ACC112 (cell line): Measurements from ENCODE around the gene CCDC188.

Experiments
- H2AFZ ChIP-seq: fragments of 200-600 bp; sonication (generic); one replicate; pipeline ENCODE4 v1.6.0; 2017; ENCODE audit warnings: antibody characterized with exemption, low read length; ENCODE audit not compliant: unreplicated experiment
- H3K27ac ChIP-seq: fragments of 200-600 bp; sonication (generic); 2 replicates; pipeline ENCODE4 v1.5.1; 2014; ENCODE audit warnings: low read depth, mild to moderate bottlenecking, antibody characterized with exemption, low read length, moderate library complexity
- H3K27me3 ChIP-seq: fragments of 200-600 bp; sonication (generic); 2 replicates; pipeline ENCODE4 v1.6.1; 2014; ENCODE audit warnings: mild to moderate bottlenecking, antibody characterized with exemption, low read length, moderate library complexity, mixed read lengths; ENCODE audit not compliant: insufficient read depth
- H3K36me3 ChIP-seq: fragments of 200-600 bp; sonication (generic); 2 replicates; pipeline ENCODE4 v1.6.1; 2016; ENCODE audit warnings: mild to moderate bottlenecking, antibody characterized with exemption, low read length, moderate library complexity, mixed read lengths; ENCODE audit not compliant: insufficient read depth
- H3K4me1 ChIP-seq: fragments of 200-600 bp; sonication (generic); one replicate; pipeline ENCODE4 v1.6.1; 2016; ENCODE audit warnings: low read length, mixed read lengths; ENCODE audit not compliant: insufficient read depth, unreplicated experiment, control insufficient read depth
- H3K4me3 ChIP-seq: fragments of 200-600 bp; sonication (generic); 2 replicates; pipeline ENCODE4 v1.5.1; 2014; ENCODE audit warnings: mild to moderate bottlenecking, low read depth, low read length
- H3K79me2 ChIP-seq: fragments of 200-600 bp; sonication (generic); one replicate; pipeline ENCODE4 v1.6.0; 2016; ENCODE audit warnings: low read length; ENCODE audit not compliant: control insufficient read depth, unreplicated experiment, insufficient read depth

The CCDC188 gene

DNA sequence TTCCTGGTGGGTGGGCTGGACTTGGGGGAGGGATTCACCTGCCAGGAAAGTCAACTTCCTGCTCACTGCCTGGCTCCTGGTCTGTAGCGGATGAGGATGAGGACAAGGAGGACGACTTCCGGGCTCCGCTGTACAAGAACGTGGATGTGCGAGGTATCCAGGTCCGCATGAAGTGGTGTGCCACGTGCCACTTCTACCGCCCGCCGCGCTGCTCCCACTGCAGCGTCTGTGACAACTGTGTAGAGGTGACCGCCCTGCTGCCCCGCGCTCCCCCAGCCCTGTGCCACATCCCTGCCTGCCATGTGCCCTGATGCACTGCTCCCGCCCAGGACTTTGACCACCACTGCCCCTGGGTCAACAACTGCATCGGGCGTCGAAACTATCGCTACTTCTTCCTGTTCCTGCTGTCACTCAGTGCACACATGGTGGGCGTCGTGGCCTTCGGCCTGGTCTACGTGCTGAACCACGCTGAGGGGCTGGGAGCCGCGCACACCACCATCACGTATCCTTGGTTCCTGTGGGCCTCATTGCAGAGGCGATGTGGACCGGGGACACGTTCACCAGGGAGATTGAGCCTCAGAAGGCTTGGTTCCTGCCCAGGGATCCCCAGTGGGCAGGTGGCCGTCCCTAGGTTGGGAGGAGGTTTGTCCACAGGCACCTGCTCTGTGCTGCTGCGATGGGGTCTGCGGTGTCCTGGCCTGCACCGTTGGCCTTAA, 11.3 kb downstream of the CCDC188 start:
- no peak overlapping the region for H2AFZ ChIP-seq
- peaks cover 15% of the 10 kb centered on the region for H3K79me2 ChIP-seq
- H3K4me1 ChIP-seq = peaks cover 10% of the 10 kb centered on the region
- no peaks in the 10 kb centered on the region for H3K36me3 ChIP-seq
- no peak overlapping the region for H3K4me3 ChIP-seq
- H3K27me3 ChIP-seq = no peaks in the 10 kb centered on the region
- H3K27ac ChIP-seq = no peak overlapping the region

- H3K27ac ChIP-seq = no peak overlapping the region
- H3K4me3 ChIP-seq = no peak overlapping the region
- no peak overlapping the region for H2AFZ ChIP-seq
- peaks cover 10% of the 10 kb centered on the region for H3K4me1 ChIP-seq
- H3K79me2 ChIP-seq = peaks cover 18% of the 10 kb centered on the region
- no peaks in the 10 kb centered on the region for H3K27me3 ChIP-seq
- H3K36me3 ChIP-seq = no peaks in the 10 kb centered on the region
These were observed 12.0 kb downstream of the CCDC188 start for GRCh38 chr22:20138868-20139267.

DNA sequence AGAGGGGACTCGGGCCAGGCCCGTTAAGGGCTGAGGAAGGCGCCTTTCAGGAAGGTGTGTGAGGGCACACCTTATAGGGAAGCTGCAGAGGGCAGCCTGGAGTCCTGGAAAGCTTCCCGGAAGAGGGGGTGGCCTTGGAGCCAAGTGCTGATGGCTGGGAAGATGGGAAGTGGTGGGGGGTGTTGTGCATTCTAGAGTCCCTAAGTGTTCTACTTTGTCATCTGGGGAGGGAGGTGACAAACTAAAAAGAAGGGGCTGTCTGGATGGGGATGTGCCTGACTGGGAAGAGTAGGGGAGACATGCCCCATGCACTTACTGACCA, 12.5 kb downstream of the CCDC188 start:
- Histone ChIP-seq H3K4me3 (no peak overlapping the region), H3K36me3 (no peaks in the 10 kb centered on the region), H3K4me1 (peaks cover 10% of the 10 kb centered on the region), H2AFZ (no peak overlapping the region), H3K79me2 (peaks cover 18% of the 10 kb centered on the region), H3K27ac (no peak overlapping the region), H3K27me3 (no peaks in the 10 kb centered on the region)

GRCh38 chr22:20137671-20138416, 13.0 kb downstream of the CCDC188 start:
- peaks cover 21% of the 10 kb centered on the region for H3K79me2 ChIP-seq
- no peak overlapping the region for H3K27ac ChIP-seq
- H3K4me1 ChIP-seq = peaks cover 14% of the 10 kb centered on the region
- H2AFZ ChIP-seq = no peak overlapping the region
- H3K27me3 ChIP-seq = no peaks in the 10 kb centered on the region
- H3K36me3 ChIP-seq = no peaks in the 10 kb centered on the region
- H3K4me3 ChIP-seq = no peak overlapping the region

- Histone ChIP-seq H3K27ac (no peak overlapping the region), H3K27me3 (no peaks in the 10 kb centered on the region)
These were observed 13.7 kb downstream of the CCDC188 start for GRCh38 chr22:20137113-20137512.

GRCh38 chr22:20136603-20136873, 14.3 kb downstream of the CCDC188 start:
- no peak overlapping the region for H3K4me3 ChIP-seq
- H3K27ac ChIP-seq = no peak overlapping the region
- peaks cover 8% of the 10 kb centered on the region for H3K4me1 ChIP-seq
- H3K36me3 ChIP-seq = no peaks in the 10 kb centered on the region
- H2AFZ ChIP-seq = no peak overlapping the region
- H3K79me2 ChIP-seq = peaks cover 32% of the 10 kb centered on the region
- no peaks in the 10 kb centered on the region for H3K27me3 ChIP-seq

More at GRCh38 chr22:20137113-20137512, 13.7 kb downstream of the CCDC188 start:
- no peak overlapping the region for H3K4me3 ChIP-seq
- peaks cover 29% of the 10 kb centered on the region for H3K79me2 ChIP-seq
- peaks cover 14% of the 10 kb centered on the region for H3K4me1 ChIP-seq
- no peak overlapping the region for H2AFZ ChIP-seq
- H3K36me3 ChIP-seq = no peaks in the 10 kb centered on the region

DNA sequence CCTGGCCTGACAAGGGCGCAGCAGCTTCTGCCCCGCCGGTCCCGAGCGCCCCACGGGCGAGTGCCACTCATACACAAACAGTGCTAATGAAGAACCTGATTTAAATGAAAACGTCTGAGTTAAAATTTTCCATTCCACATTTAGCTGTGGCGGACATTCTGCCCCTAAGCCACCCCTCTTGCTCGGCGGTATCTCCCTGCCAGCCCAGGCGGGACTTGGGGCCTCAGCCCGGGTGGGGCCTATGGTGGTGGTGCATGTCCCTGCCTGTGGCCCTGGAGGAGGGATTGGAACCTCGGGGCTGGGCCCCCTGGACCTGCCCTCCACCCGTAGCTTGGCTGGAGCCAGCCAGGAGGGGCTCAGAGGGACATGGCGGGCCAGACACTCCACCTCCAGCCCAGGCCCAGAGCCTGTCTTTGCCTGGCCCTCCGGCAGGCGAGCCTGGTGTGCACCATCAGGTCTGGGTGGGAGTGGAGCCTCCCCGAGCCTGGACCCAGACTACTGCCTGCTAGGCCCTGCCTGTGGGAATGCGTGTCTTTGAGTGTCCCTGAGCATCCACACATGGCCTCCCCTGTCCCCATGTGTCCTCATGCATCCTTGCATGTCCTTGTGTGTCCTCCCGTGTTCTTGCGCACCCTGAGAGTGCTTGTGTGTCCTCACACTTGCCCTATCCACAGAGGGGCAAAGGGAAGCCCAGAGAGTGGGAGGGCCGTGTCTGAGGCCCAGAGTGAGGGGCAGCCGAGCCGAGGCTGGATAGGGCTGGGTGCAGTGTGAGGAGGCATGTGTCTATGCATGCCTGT, 14.9 kb downstream of the CCDC188 start:
- H3K79me2 ChIP-seq = peaks cover 32% of the 10 kb centered on the region
- no peak overlapping the region for H2AFZ ChIP-seq
- no peaks in the 10 kb centered on the region for H3K27me3 ChIP-seq
- peaks cover 6% of the 10 kb centered on the region for H3K4me1 ChIP-seq
- no peak overlapping the region for H3K4me3 ChIP-seq
- no peaks in the 10 kb centered on the region for H3K36me3 ChIP-seq
- no peak overlapping the region for H3K27ac ChIP-seq

DNA sequence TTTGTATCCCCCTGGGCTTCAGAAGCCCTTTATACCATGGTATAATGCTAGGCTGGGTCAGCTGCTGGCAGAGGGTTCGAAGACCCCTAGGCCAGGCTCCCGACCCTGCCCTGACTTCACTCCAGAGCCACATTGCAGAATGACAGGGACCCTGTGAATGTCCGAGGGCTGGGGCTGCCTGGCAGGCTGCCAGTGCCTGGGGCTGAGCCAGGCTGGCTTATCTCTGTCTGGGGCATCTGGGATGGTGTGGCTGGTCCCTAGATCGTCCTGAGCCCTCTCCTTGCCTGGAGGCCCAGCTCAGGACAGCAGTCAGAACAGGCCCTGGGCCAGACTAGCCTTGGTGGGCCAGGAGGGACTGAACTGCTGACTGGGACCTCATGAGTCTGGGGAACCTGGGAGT, 15.6 kb downstream of the CCDC188 start:
- Histone ChIP-seq H3K27ac (no peak overlapping the region), H2AFZ (no peak overlapping the region), H3K4me1 (peaks cover 6% of the 10 kb centered on the region), H3K36me3 (no peaks in the 10 kb centered on the region), H3K27me3 (no peaks in the 10 kb centered on the region), H3K4me3 (no peak overlapping the region), H3K79me2 (peaks cover 32% of the 10 kb centered on the region)

- Histone ChIP-seq H3K27ac (no peak overlapping the region), H3K4me3 (no peak overlapping the region), H2AFZ (no peak overlapping the region), H3K36me3 (no peaks in the 10 kb centered on the region), H3K27me3 (no peaks in the 10 kb centered on the region), H3K4me1 (peaks cover 6% of the 10 kb centered on the region), H3K79me2 (peaks cover 32% of the 10 kb centered on the region)
These were observed 16.8 kb downstream of the CCDC188 start for GRCh38 chr22:20133930-20134549.

DNA sequence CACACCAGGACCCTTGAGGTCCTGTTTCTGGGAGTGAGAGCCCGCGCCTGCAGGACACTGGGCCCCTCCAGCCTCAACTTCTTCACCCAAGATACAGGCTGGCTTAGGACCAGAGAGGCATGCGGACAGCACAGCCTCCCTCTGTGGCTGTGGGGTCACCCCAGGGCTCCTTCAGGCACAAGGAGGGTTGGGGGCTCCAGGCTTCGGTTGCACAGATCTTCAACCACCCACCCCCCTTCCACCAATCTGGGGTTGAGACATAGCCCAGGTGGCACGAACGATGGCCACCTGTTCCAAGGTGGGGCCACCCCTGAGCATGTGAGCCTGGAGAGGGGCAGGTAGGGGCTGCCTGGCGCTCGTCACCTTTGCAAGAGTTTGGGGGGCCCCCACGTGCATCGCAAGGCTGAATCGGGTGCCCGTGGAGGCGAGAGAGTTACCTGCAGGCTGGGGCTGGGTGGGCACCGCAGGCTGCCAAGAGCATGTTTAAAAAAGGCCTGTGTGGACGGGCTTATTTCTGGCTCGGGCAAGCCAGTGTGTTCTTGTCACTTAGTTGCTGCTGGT, 18.1 kb downstream of the CCDC188 start:
- Histone ChIP-seq H3K4me1 (peaks cover 6% of the 10 kb centered on the region), H3K79me2 (peaks cover 32% of the 10 kb centered on the region), H3K27me3 (no peaks in the 10 kb centered on the region), H2AFZ (no peak overlapping the region), H3K27ac (no peak overlapping the region), H3K36me3 (no peaks in the 10 kb centered on the region), H3K4me3 (peak overlapping the region; percentile 90)
